Neural progenitor cell (in vitro differentiated cells): ENCODE measurements around the gene PDZD4. TPM values are rescaled to one million over a fixed set of nuclear protein-coding genes. Genes with fewer than 3 reads are reported as not detected.
A peak's percentile ranks its signal among the peaks of the same experiment; 100 is the strongest.

Source experiments
- DNase-seq: peaks from one replicate; pipeline ENCODE4 v3.0.0-alpha.2; 2016; ENCODE audit warnings: low spot score
- H2AFZ ChIP-seq: fragments of 200-600 bp; sonication (generic); replicated peaks from 2 replicates; pipeline ENCODE4 v1.6.1; 2016; ENCODE audit warnings: antibody characterized with exemption
- H3F3A ChIP-seq: fragments of 200-600 bp; sonication (generic); 2 replicates; pipeline ENCODE4 v1.6.1; 2016; ENCODE audit warnings: antibody characterized with exemption, low read depth
- H3K27ac ChIP-seq: fragments of 200-600 bp; sonication (generic); 2 replicates; pipeline ENCODE4 v1.5.1; 2016; ENCODE audit warnings: mild to moderate bottlenecking
- H3K27me3 ChIP-seq: fragments of 200-600 bp; sonication (generic); 2 replicates; pipeline ENCODE4 v1.6.1; 2016; ENCODE audit warnings: mild to moderate bottlenecking, moderate library complexity
- H3K36me3 ChIP-seq: fragments of 200-600 bp; sonication (generic); 2 replicates; pipeline ENCODE4 v1.5.1; 2016
- H3K4me1 ChIP-seq: fragments of 200-600 bp; sonication (generic); 2 replicates; pipeline ENCODE4 v1.6.1; 2016; ENCODE audit warnings: mixed run types
- H3K4me2 ChIP-seq: fragments of 200-600 bp; sonication (generic); 2 replicates; pipeline ENCODE4 v1.6.1; 2016
- H3K4me3 ChIP-seq: fragments of 200-600 bp; sonication (generic); 2 replicates; pipeline ENCODE4 v1.5.1; 2016
- H3K79me2 ChIP-seq: fragments of 200-600 bp; sonication (generic); 2 replicates; pipeline ENCODE4 v1.6.1; 2016; ENCODE audit warnings: low read depth
- H3K9ac ChIP-seq: fragments of 200-600 bp; sonication (generic); 2 replicates; pipeline ENCODE4 v1.6.1; 2016
- H3K9me3 ChIP-seq: fragments of 200-600 bp; sonication (generic); 2 replicates; pipeline ENCODE4 v1.5.1; 2016; ENCODE audit warnings: low read depth
- H4K20me1 ChIP-seq: fragments of 200-600 bp; sonication (generic); 2 replicates; pipeline ENCODE4 v1.6.1; 2016; ENCODE audit warnings: low read depth
- H3K27ac Mint-ChIP-seq: 3 replicates; pipeline ENCODE4 v1.8.0; 2021; ENCODE audit warnings: mixed read lengths
- H3K27me3 Mint-ChIP-seq: 2 replicates; pipeline ENCODE4 v1.8.0; 2022; ENCODE audit warnings: low read depth, mild to moderate bottlenecking, inconsistent platforms, moderate library complexity, mixed read lengths; ENCODE audit not compliant: insufficient read depth
- H3K36me3 Mint-ChIP-seq: 3 replicates; pipeline ENCODE4 v1.8.0; 2021; ENCODE audit warnings: mixed read lengths
- H3K4me1 Mint-ChIP-seq: 3 replicates; pipeline ENCODE4 v1.8.0; 2021; ENCODE audit warnings: mixed read lengths
- H3K4me3 Mint-ChIP-seq: 3 replicates; pipeline ENCODE4 v1.8.0; 2021; ENCODE audit warnings: mild to moderate bottlenecking, moderate library complexity, mixed read lengths
- H3K9me3 Mint-ChIP-seq: 3 replicates; pipeline ENCODE4 v1.8.0; 2020; ENCODE audit warnings: mixed read lengths
- EZH2 ChIP-seq: fragments of 200-600 bp; sonication (generic); IDR thresholded peaks from 2 replicates; pipeline ENCODE4 v1.6.1; 2017; ENCODE audit warnings: antibody characterized with exemption, mild to moderate bottlenecking, moderate library complexity
- EZH2phosphoT487 ChIP-seq: fragments of 200-600 bp; sonication (generic); IDR thresholded peaks from 2 replicates; pipeline ENCODE4 v1.6.1; 2017; ENCODE audit warnings: antibody characterized with exemption
- total RNA-seq: library from RNA; depleted of rRNA; stranded (reverse); fragments of >200 nt; gene quantifications from 2 replicates; pipeline ENCODE4 v1.2.3, GENCODE V29; 2015; ENCODE audit warnings: low replicate concordance
- TF ChIP-seq, protein P1 (sequence below): fragments of 200-600 bp; sonication (generic); IDR thresholded peaks from 2 replicates; pipeline ENCODE4 v1.5.1; 2017; ENCODE audit warnings: antibody characterized with exemption, mild to moderate bottlenecking

The PDZD4 gene
- total RNA-seq, 1 donor from 2014 or later: 1.9 TPM

DNA sequence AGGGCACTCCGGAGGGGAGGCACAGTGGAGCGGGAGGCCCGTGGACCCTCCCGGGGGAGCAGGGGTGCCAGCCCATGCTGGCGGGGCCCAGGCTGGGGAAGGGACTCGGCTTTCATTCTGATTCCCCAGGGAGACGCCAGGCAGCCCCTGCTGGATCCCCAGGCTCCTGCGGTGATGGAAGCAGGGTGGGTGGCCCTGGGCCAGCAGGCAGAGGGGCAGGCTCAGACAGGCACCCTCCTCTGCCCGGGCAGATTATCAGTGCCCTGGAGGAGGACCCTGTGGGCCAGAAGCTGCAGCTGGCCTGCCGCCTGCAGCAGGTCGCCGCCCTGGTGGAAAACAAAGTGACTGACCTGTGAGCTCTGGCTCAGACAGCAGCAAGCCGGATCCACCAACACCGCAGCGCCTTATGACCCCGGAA lies 51.7 kb downstream of the PDZD4 start:
- Histone ChIP-seq H3K4me2 (no peak overlapping the region), H3K36me3 (no peaks in the 10 kb centered on the region), H3K4me1 (no peaks in the 10 kb centered on the region), H3K27me3 (no peaks in the 10 kb centered on the region), H3F3A (no peaks in the 10 kb centered on the region), H3K79me2 (no peaks in the 10 kb centered on the region), H3K9me3 (no peaks in the 10 kb centered on the region), H3K27ac (no peak overlapping the region), H2AFZ (no peak overlapping the region), H3K9ac (no peak overlapping the region), H3K4me3 (no peak overlapping the region), H4K20me1 (no peaks in the 10 kb centered on the region)
- Mint-ChIP-seq H3K27me3 (peaks cover 2% of the 10 kb centered on the region), H3K4me1 (peaks cover 8% of the 10 kb centered on the region), H3K4me3 (no peak overlapping the region), H3K27ac (no peak overlapping the region), H3K9me3 (peaks cover 4% of the 10 kb centered on the region), H3K36me3 (no peaks in the 10 kb centered on the region)
- DNase-seq: no peak
- TF ChIP-seq, protein P1, sequence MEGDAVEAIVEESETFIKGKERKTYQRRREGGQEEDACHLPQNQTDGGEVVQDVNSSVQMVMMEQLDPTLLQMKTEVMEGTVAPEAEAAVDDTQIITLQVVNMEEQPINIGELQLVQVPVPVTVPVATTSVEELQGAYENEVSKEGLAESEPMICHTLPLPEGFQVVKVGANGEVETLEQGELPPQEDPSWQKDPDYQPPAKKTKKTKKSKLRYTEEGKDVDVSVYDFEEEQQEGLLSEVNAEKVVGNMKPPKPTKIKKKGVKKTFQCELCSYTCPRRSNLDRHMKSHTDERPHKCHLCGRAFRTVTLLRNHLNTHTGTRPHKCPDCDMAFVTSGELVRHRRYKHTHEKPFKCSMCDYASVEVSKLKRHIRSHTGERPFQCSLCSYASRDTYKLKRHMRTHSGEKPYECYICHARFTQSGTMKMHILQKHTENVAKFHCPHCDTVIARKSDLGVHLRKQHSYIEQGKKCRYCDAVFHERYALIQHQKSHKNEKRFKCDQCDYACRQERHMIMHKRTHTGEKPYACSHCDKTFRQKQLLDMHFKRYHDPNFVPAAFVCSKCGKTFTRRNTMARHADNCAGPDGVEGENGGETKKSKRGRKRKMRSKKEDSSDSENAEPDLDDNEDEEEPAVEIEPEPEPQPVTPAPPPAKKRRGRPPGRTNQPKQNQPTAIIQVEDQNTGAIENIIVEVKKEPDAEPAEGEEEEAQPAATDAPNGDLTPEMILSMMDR: peak; percentile 3
- TF ChIP-seq EZH2phosphoT487: no peak
- no peak for TF ChIP-seq EZH2

DNA sequence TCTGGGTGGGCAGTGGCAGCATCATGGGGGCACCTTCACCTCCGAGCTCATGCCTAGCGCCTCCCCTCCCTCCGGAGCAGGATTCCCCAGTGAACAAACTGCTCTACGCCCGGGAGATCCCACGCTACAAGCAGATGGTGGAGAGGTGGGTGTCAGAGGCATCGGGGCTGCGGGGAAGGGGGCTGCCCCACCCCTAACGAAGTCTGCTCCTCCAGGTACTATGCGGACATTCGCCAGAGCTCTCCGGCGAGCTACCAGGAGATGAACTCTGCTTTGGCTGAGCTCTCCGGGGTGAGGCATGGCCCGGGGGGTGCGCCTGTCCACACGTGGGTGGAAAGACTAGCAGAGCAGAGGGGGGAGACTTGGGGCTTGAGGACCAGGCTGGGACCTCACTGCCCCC lies 52.2 kb downstream of the PDZD4 start:
- H3K4me3 Mint-ChIP-seq: no peak overlapping the region
- no peaks in the 10 kb centered on the region for H3K9me3 ChIP-seq
- peaks cover 8% of the 10 kb centered on the region for H3K4me1 Mint-ChIP-seq
- H3K27me3 ChIP-seq: no peaks in the 10 kb centered on the region
- no peak overlapping the region for H3K9ac ChIP-seq
- DNase-seq: no peak
- H3K4me2 ChIP-seq: no peak overlapping the region
- H3K9me3 Mint-ChIP-seq: peaks cover 4% of the 10 kb centered on the region
- H3K4me1 ChIP-seq: no peaks in the 10 kb centered on the region
- no peak overlapping the region for H2AFZ ChIP-seq
- no peak overlapping the region for H3K27ac Mint-ChIP-seq
- H4K20me1 ChIP-seq: no peaks in the 10 kb centered on the region
- no peaks in the 10 kb centered on the region for H3K36me3 ChIP-seq
- H3K4me3 ChIP-seq: no peak overlapping the region
- H3K79me2 ChIP-seq: no peaks in the 10 kb centered on the region
- no peak overlapping the region for H3K27ac ChIP-seq
- TF ChIP-seq, protein P1: no peak
- H3K36me3 Mint-ChIP-seq: no peaks in the 10 kb centered on the region
- H3K27me3 Mint-ChIP-seq: peaks cover 2% of the 10 kb centered on the region
- H3F3A ChIP-seq: no peaks in the 10 kb centered on the region

DNA sequence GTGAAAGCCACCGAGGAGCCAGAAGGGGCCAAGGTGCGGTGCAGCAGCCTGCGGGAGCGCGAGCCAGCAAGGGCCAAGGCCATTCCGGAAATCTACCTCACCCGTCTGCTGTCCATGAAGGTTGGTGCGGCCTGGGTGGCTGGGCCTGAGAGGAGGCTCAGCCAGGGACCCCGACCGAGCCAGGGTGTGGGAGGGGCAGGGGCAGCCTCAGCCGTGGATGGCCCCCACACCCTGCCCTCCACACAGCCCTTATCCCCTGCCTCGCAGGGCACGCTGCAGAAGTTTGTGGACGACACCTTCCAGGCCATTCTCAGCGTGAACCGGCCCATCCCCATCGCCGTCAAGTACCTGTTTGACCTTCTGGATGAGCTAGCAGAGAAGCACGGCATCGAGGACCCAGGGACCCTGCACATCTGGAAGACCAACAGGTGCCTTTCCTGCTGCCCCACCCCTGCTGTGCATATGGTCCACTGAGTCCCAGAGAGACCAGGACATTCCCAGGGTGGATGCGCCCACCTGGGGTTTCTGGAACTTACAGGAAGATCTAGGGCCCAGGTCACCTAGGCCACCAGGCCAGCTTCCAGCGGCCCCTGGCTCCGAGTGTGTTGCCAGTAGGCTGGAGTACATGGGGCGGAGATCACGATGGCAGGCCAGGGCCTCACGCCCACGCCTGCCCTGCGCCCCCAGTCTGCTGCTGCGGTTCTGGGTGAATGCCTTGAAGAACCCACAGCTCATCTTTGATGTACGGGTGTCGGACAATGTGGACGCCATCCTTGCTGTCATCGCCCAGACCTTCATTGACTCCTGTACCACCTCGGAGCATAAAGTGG lies 52.9 kb downstream of the PDZD4 start:
- Histone ChIP-seq H3F3A (no peaks in the 10 kb centered on the region), H3K36me3 (no peaks in the 10 kb centered on the region), H3K9me3 (no peaks in the 10 kb centered on the region), H3K27me3 (no peaks in the 10 kb centered on the region), H2AFZ (no peak overlapping the region), H3K4me3 (no peak overlapping the region), H3K4me1 (no peaks in the 10 kb centered on the region), H3K79me2 (no peaks in the 10 kb centered on the region), H3K27ac (no peak overlapping the region), H3K9ac (no peak overlapping the region), H4K20me1 (no peaks in the 10 kb centered on the region), H3K4me2 (no peak overlapping the region)
- TF ChIP-seq, protein P1: no peak
- no peak for TF ChIP-seq EZH2phosphoT487
- no peak for TF ChIP-seq EZH2
- H3K4me3 Mint-ChIP-seq: no peak overlapping the region
- peaks cover 2% of the 10 kb centered on the region for H3K27me3 Mint-ChIP-seq
- peaks cover 4% of the 10 kb centered on the region for H3K9me3 Mint-ChIP-seq
- DNase-seq: no peak
- no peaks in the 10 kb centered on the region for H3K36me3 Mint-ChIP-seq
- H3K27ac Mint-ChIP-seq: no peak overlapping the region
- H3K4me1 Mint-ChIP-seq: peaks cover 8% of the 10 kb centered on the region
